HG03139 (cell line): ENCODE data around the gene FHIT.
"Not testable (repeated sequence)": the region's sequence is repeated elsewhere in the genome, so short reads cannot be mapped to it uniquely, and the experiment has no call there.

Experiments used
- ATAC-seq: cut with Tn5 transposase; IDR thresholded peaks from one replicate; pipeline ENCODE4 v1.9.1; 2021; ENCODE audit not compliant: unreplicated experiment

Gene FHIT

DNA sequence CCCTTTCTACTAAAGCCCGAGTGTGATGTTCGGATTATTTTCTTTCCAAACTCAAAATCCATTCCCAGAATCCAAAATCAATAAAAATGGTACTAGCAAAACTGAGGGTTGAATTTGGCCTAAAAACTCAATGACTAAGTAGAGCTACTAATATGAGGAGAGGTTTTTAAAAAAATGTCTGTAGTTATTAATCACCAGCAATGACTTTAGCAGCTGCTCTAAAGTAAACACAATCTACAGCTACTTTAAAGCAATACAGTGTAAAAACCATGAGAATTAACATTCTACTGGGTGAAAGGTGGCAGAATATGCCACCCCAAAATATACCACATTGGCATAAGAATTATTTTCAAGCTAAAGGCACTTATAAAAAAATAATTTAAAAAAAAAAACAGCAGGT lies 23.5 kb downstream of the FHIT start:
- no peak for ATAC-seq

DNA sequence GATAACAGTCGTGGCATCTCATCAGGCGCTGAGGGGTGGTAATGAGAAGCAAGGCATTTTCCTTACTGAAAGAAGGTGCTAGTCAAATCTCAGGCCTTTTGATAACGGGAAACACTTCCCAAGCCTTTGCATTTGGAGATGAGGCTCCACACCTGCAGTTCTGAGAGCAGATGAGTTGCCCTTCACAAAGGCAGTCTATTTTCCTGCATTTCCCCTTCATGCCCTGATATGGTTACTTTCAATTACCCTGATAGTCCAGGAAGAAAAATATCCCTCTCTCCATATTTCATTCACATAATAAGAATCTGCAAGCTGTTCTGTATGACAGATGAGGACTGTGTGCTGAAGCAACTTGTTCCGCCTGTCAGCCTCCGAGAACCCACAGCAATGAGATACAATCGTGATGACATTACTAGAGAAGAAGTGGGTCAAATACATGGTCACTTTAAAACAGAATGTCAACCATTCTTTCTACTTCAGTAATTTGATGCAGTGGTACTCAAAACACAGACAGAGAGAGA lies 25.0 kb downstream of the FHIT start:
- no peak for ATAC-seq

DNA sequence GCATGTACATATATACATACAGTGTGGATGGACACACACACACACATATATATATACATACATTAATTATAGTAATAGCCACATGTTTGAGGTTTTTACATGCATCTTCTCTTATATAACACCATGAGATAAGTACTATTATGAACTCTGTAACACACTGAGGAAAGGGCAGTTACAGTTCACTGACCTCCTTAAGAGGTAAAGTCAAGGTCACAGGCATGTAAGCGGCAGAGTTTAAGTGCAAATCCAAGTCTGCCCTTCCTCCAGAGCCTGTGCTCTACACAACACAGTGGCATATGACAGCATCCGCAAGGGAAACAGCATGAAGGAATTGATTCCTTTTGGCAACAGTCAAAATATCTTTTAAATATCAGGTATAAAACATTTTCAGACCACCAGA lies 26.4 kb downstream of the FHIT start:
- ATAC-seq = no peak

DNA sequence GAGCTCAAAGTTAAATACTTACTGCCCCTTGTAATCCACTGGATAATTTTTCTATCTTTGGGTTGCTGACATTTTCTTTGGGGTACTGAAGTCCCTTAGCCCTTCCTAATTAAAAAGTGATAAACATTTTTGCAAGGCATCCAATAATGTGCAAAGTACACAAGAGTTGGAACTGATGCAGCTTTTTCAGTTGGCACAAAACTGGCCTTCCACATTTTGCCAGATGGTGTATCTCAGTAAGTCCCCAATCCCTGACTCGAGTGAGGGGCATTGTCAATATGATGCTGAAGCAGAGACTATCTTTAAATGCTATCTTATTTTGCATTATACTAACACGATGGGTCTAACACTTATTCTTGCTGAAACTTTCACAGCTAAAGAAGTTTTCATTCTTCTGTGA lies 27.8 kb downstream of the FHIT start:
- ATAC-seq = no peak

DNA sequence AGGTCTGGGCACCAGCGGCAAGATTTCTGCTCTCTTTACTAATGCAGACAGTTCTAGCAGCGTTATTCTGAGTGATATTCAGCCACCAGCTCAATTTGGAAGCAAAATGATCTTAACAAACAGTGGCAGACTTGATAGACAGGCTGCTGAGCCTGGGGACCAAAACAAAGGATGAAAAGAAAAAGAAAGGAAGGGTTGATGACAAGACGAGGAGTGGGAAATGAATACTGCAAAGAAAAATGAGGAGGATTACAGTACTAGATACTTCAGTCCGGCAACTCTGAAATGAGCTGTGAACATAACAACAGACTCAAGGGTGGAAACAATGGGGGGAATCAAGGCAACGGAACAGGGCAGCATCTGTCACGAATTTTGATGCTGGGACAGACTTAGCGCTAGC lies 28.8 kb downstream of the FHIT start:
- ATAC-seq = no peak

DNA sequence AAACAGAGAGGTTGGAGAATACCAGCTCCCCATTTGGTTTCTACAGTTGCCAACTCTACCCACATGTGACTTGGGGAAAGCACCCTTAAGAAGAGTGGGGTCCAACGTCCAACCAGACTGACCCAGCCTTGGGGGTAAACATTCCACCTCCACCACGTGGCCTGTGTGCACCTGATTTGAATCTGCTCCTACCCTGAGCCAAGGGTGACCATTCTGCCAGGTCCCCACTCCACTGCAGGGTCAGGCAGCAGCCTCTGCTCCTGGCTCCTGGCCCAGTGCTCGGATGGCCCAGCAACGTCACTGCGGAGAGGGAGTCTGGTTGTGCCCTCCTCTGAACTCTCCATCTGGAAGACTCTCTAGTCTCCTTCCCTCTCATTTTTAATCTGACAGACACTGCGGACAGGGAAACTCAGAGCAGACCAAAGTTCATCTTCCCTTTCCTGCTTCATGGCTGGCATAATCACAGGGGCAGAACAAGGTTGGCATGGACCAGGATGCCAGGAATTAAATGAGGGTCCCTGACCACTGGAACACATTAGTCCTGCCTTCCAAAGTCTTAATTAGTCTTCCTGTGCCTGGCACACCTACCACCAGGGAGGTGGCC lies 29.4 kb downstream of the FHIT start:
- no peak for ATAC-seq

DNA sequence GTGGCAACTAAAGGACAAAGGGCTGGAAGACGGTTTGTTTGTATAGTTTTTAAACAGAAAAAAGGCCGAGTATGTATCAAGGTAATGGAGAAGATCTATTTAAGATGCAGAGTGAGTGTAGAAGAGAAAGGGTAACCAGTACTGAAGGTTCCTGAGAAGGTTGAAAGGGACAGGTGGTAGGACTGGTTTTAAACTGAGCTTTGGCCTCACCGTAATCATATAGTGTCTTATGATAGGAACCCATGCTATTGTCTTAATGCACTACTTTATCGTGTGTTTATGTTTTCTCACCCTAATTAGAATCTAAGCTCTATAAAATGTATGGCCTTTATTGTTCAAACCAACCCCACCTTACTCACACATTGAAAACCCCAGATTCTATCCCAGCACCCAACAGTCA lies 32.7 kb downstream of the FHIT start:
- ATAC-seq = no peak

DNA sequence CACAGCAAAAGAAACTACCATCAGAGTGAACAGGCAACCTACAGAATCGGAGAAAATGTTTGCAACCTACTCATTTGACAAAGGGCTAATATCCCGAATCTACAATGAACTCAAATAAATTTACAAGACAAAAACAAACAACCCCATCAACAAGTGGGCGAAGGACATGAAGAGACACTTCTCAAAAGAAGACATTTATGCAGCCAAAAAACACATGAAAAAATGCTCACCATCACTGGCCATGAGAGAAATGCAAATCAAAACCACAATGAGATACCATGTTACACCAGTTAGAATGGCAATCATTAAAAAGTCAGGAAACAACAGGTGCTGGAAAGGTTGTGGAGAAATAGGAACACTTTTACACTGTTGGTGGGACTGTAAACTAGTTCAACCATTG lies 35.1 kb downstream of the FHIT start:
- ATAC-seq = not testable (repeated sequence)

DNA sequence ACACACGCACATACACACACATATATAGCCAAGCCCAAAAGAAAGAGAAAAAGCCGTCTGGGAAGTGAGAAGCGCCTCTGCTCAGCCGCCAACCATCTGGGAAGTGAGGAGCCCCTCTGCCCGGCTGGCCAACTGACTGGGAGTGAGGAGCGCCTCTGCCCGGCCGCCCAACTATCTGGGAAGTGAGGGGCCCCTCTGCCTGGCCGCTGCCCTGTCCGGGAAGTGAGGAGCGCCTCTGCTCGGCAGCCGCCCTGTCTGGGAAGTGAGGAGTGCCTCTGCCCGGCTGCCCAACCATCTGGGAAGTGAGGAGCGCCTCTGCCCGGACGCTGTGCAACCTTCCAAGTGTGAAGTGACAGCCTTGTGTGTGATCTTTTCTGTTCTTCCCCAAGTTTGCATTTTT lies 49.2 kb downstream of the FHIT start:
- no peak for ATAC-seq

DNA sequence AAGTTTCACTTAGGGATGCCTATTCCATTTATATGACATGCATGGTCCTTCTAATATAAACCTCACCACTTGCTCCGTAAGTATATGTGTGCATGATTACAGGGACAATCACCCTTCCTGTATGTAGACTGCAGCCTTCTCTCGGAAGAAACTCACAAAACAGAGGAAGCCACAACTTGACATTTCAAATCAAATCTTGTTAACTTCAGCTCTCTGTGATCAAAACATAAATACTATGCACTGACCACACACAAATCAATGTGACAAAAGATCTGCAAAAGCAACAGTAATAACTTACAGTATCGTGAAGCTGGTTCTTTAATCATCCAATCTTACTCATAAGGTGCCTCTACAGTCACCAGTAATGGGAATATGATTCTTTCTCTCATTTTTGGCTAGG lies 50.2 kb downstream of the FHIT start:
- no peak for ATAC-seq

DNA sequence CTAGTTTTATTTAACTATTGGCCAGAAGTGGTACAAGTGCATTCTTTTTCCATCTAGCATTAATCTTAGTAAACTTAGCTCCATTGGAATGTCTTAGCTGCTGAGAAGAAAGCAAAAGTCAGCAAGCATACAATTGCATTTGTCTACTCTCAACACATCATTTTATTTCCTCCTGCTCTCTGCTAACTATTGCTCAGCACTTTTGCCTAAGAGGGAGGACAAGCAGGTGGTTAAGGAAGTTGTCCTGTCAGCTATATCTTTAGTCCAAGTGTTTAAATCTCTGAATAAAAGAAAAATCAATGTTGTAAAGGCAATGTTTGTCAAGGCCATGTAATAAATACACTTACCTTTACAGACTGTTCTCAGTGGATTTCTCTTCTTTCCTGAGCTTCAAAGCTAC lies 51.0 kb downstream of the FHIT start:
- no peak for ATAC-seq

DNA sequence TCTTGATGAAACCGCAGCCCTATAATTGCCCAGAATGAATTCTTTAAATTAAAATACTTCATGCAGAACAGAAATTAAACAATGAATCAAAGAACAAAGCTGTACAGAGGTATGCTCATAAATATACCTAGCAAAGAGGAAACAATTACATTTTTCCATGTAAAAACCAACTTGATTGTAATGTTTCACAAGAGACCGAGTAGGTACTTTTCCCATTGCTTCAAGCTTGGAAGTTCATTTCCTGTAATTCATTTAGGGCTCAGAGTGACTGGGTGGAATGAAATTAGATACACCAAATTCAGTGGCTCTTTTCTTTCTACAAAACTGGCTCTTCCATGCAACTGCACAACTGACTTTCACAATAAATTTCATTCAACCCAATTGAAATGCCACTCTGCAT lies 51.4 kb downstream of the FHIT start:
- no peak for ATAC-seq

DNA sequence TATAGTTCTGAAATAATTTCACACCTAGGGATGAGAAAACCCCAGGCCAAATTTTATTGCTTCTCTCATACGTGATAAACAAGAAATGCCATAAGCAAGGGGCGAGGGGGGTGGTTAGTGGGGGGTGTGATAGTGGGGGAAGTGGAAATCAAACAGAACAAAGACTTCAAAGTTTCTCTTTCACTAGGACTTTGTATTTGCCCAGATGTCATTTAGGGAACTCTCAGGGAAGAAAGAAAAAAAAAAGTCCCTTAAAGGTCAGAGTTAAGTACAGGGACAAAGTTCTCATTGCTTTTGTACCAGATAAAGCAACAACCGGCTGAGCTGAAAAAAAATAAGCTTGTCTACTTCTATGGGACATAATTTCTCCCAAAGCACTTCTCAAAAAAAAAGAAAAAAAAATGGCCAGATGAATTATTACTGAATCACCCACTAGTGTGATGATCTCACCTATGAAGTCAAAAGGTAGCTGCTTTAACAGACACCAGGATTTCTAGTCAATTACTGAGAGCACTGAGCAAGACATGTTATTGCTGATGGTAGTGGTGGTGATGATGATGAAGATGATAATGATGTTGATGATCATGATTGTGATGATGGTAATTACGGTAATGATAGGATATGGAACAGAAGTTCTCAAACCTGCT lies 56.2 kb downstream of the FHIT start:
- no peak for ATAC-seq

DNA sequence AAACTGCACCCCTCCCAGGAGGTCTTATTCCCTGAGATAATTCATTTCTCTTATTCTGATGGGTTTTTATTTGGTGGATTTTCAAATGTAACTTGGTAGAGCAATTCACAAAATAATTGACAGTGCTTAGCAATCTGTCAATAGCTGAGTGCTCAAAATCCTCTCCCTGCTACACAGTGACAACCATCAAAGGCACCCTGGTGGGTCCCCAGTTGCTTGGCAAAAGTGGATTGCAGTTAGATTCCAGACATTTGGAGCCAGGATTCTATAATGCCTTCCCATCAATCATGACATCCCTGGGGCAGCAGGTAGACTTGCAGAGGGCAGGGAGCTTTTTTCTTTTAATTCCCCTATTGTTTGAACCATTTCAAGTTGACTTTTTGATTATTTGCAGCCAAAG lies 59.0 kb downstream of the FHIT start:
- no peak for ATAC-seq

DNA sequence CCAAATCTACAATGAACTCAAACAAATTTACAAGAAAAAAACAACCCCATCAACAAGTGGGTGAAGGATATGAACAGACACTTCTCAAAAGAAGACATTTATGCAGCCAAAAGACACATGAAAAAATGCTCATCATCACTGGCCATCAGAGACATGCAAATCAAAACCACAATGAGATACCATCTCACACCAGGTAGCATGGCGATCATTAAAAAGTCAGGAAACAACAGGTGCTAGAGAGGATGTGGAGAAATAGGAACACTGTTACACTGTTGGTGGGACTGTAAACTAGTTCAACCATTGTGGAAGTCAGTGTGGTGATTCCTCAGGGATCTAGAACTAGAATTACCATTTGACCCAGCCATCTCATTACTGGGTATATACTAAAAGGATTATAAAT lies 61.0 kb downstream of the FHIT start:
- not testable (repeated sequence) for ATAC-seq

DNA sequence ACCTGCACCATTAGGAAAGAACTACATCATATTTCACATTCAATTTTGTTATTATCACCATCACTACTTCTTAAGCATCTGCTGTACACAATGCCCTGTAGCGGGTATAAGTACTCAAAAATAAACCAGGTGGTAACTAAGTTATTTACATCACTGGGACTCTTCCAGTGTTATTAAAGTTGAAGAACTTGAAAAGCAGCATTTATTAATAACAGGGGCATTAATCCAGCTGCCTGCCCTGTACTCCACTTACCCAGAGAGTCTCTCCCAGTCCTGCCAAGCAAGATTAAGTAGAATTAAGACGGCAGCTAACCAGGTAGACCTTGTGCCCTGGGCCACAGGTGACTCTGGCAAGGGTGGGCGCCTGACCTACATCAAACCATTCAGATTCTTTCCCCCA lies 65.2 kb downstream of the FHIT start:
- no peak for ATAC-seq

DNA sequence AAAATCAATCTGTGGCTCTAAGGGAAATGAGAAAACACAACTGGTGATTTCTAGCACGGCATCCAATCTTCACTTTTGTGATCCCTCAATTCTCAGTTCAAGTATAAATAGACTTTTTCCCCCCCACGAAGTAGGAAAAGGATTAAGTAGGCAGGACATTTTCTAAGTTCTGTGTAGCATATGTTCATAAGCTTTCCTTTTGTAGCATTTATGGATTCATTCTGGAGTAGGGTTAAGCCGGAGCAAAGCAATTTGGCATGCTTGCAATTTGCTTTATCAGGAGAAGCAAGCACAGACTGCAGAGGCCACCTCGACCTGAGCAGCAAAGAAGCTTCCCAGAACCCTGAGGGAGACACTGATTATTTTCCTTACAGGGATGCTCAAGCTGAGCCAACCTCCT lies 66.3 kb downstream of the FHIT start:
- no peak for ATAC-seq

DNA sequence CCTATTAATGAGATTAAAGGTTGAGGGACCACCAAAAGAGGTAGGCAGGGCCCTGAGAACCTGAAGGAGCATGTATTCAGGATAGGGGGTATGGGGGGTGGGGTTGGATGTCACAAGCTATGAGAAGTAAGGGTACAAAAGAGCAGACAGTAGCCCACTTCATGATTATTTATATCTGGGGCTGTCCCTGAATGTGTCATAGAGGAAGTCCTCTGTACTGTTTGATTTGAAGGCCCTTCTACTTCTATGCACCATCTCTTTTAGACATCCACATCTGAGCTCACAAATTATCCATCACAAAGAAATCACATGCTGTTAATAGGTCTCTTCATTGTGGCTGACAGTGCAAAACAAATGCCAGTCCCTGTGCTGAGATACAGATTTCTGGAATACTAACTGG lies 68.6 kb downstream of the FHIT start:
- no peak for ATAC-seq

DNA sequence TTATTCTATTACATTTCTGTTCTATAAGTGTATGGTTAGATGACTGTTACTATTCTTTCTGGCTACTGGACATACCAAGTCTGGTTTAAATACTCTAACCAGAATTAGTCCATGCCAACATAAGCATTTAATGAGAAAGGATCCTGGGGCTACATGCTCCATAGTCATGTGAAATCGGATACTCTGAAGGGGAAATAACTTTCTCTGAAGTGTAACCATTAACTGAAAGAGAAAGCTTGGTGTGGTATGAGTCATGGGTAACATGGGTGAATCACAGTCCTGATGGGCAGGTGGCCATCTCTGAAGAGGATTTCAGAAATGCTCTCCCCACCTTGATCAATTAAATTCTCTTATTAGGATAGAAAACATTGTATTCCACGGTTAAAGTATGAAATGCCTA lies 69.4 kb downstream of the FHIT start:
- peak; percentile 92 for ATAC-seq

DNA sequence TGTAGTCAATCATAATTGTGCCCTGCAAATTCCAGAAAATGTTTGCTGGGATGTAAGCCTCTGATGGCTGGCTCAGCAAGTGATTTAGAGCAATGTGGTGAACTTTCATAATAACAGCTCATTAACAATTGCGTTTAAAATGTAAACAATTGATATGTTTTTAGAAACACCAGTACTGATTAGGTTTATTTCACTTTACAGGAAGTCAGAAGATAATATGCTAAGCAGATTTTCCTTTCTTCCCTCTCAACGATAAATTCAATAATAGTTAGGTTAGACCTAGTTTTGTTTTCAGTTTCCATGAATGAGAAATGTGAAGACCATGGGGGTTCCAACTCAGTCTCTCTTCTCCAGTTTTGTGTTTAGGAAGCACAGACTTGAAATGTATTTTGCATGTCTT lies 71.0 kb downstream of the FHIT start:
- no peak for ATAC-seq

DNA sequence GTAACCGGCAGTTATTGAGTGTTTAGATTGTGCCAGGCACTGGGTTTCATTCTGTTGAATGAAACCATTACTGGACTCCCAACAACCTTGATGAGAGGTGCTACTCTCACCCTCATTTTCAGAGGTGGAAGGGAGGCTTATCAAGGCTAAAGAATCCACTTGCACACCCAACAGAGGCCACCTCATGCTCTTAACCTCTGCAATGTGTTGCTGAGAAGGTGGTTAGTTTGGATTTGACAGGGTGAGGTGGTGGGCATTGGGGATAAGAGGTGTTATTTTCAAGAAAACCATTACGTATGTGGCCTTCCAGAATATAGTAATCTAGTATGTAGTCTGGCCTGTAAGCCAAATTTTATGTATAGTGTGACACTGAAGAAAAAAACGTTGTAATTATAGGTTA lies 73.1 kb downstream of the FHIT start:
- ATAC-seq = no peak

DNA sequence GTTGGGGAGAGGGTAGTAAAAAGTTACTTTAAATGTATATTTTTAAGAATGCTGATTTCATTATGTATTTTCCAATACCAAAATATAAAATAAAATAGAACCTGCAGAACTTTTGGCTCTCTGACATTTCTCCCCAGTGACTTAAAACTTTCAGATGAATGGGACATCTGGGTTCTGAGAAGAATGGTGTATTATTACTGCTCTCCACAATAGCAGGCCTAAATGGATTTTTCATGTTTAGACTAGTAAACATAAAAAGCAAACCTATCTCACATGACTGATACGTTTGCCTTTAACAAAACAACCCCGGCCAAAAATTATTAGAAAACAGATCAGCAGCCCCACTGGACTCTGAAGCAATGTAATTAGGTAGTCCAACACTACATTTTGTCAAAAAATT lies 73.8 kb downstream of the FHIT start:
- ATAC-seq = no peak

DNA sequence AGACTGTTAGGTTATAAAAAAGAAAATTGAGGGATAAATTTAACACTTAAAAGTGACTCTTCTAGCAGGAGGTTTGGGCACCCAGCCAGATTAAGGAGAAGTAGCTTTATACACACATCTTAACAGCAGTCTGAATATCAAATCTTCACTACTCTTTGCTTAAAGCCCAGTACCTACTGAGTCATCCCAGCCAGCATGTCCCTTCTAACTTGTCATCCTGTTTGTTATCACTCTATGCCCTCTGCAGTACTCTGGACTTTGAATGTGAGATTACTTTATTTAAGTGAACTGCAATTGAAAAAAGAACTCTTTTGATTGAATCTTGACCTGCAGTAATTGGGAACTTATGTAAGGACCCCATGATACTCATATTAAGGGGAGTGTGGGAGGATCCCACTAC lies 77.6 kb downstream of the FHIT start:
- no peak for ATAC-seq
